ENCODE results near the gene LIMCH1.

DNA sequence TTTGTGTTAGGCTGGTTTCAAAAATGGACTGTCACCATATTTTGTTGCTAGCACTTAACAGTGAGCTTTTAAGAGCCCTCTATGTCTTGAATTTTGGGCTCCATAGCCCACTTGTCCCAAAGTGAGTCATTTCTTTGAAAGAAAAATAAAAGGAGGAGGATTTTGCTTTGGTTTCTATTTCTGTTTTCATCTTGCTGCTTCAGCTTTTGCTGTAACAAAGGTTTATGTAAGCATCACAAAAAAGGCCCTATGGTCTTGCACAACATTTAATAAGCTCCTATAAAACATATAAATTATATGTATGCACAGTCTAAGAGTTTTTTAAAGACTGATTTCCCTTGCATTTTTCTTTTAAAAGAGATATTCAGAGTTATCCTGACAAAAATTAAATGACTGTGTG, 105.4 kb downstream of the LIMCH1 start:
- TF ChIP-seq, protein P1, sequence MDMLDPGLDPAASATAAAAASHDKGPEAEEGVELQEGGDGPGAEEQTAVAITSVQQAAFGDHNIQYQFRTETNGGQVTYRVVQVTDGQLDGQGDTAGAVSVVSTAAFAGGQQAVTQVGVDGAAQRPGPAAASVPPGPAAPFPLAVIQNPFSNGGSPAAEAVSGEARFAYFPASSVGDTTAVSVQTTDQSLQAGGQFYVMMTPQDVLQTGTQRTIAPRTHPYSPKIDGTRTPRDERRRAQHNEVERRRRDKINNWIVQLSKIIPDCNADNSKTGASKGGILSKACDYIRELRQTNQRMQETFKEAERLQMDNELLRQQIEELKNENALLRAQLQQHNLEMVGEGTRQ (IDR thresholded peaks at IDR 0.05; ENCODE audit: borderline replicate concordance, low read depth, low read length) = no peak
- no peak for TF ChIP-seq EP300 (IDR thresholded peaks at IDR 0.05; ENCODE audit: borderline replicate concordance in 1 of 2, low read depth in 1 of 2, low read length in 1 of 2)
- no peak for TF ChIP-seq GABPA (IDR thresholded peaks at IDR 0.05; ENCODE audit: low read depth)
- TF ChIP-seq, protein P2, sequence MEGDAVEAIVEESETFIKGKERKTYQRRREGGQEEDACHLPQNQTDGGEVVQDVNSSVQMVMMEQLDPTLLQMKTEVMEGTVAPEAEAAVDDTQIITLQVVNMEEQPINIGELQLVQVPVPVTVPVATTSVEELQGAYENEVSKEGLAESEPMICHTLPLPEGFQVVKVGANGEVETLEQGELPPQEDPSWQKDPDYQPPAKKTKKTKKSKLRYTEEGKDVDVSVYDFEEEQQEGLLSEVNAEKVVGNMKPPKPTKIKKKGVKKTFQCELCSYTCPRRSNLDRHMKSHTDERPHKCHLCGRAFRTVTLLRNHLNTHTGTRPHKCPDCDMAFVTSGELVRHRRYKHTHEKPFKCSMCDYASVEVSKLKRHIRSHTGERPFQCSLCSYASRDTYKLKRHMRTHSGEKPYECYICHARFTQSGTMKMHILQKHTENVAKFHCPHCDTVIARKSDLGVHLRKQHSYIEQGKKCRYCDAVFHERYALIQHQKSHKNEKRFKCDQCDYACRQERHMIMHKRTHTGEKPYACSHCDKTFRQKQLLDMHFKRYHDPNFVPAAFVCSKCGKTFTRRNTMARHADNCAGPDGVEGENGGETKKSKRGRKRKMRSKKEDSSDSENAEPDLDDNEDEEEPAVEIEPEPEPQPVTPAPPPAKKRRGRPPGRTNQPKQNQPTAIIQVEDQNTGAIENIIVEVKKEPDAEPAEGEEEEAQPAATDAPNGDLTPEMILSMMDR (IDR thresholded peaks at IDR 0.05) = no peak
- TF ChIP-seq RFX5 (IDR thresholded peaks at IDR 0.05; ENCODE audit: low read length) = no peak
- no peak for TF ChIP-seq POLR2AphosphoS5 (IDR thresholded peaks at IDR 0.05; ENCODE audit: low read depth, low read length)
- TF ChIP-seq, protein P3, sequence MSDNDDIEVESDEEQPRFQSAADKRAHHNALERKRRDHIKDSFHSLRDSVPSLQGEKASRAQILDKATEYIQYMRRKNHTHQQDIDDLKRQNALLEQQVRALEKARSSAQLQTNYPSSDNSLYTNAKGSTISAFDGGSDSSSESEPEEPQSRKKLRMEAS (IDR thresholded peaks at IDR 0.05; ENCODE audit: low read depth) = no peak
- TF ChIP-seq GATA2 (CRISPR knock-in tag; IDR thresholded peaks at IDR 0.05) = no peak
